A549 (cell line): ENCODE measurements around the gene ANKRD29. TPM values are rescaled to one million over a fixed set of nuclear protein-coding genes. Genes with fewer than 3 reads are reported as not detected.

ENCODE experiments used
- ATAC-seq, 2 experiments: fragments of 200-7000 bp in 1 of 2; fragments of >200 bp in 1 of 2; cut with Nextera tagmentation in 1 of 2; cut with Tn5 transposase in 1 of 2; 3 replicates each; pipeline versions ENCODE4 v1.8.0 to v1.9.1; 2018 to 2020; ENCODE audit warnings: mild to moderate bottlenecking in 1 of 2, moderate library complexity in 1 of 2
- CTCF ChIA-PET: fragments of 300-600 bp; sonication (Branson Sonifier 250); formaldehyde crosslinking; extraction: SDS; loops from one replicate; lab custom pipeline; 2021; ENCODE audit warnings: antibody characterized with exemption, inconsistent platforms; lab: Yijun Ruan, JAX
- POLR2A ChIA-PET: fragments of 350-600 bp; formaldehyde crosslinking; extraction: SDS; loops from one replicate; lab custom pipeline; 2021; ENCODE audit warnings: antibody characterized with exemption, inconsistent platforms; lab: Yijun Ruan, JAX
- DNase-seq, 2 experiments: peaks; one replicate each; pipeline versions ENCODE4 v3.0.0 to v3.0.0-alpha.2; 2011 to 2016; ENCODE audit warnings: low read depth in 1 of 2, low spot score in 1 of 2
- FAIRE-seq: peaks from 2 replicates; lab custom pipeline; 2011; peaks lifted over from hg19 to GRCh38; lab: Jason Lieb, UNC
- H3K27ac ChIP-seq, 2 experiments: fragments of >200 bp; sonication (Bioruptor Twin); formaldehyde crosslinking; 3 replicates each; pipeline ENCODE4 v1.5.1; 2016 to 2017
- H3K4me1 ChIP-seq: fragments of >200 bp; sonication (Bioruptor Twin); formaldehyde crosslinking; 3 replicates; pipeline ENCODE4 v1.6.1; 2016
- H3K4me2 ChIP-seq: fragments of >200 bp; sonication (Bioruptor Twin); formaldehyde crosslinking; 3 replicates; pipeline ENCODE4 v1.6.1; 2016
- H3K4me3 ChIP-seq: fragments of >200 bp; sonication (Bioruptor Twin); formaldehyde crosslinking; 3 replicates; pipeline ENCODE4 v1.5.1; 2016
- H3K9me3 ChIP-seq: fragments of >200 bp; sonication (Bioruptor Twin); formaldehyde crosslinking; 3 replicates; pipeline ENCODE4 v1.6.1; 2016
- BCL3 ChIP-seq: fragments of >200 bp; sonication (Bioruptor Twin); formaldehyde crosslinking; IDR thresholded peaks from 3 replicates; pipeline ENCODE4 v1.6.1; 2016
- EHF ChIP-seq: fragments of 250-450 bp; sonication (Bioruptor Pico); IDR thresholded peaks from 2 replicates; pipeline ENCODE4 v1.5.0; 2020; ENCODE audit warnings: mild to moderate bottlenecking
- EHMT2 ChIP-seq: fragments of 200-600 bp; sonication (generic); IDR thresholded peaks from 2 replicates; pipeline ENCODE4 v1.6.1; 2016; ENCODE audit warnings: antibody characterized with exemption, low read depth, mild to moderate bottlenecking, moderate library complexity
- EP300 ChIP-seq, 2 experiments: fragments of >200 bp; sonication (Bioruptor Twin); formaldehyde crosslinking; IDR thresholded peaks; 2 replicates in 1 of 2; 3 replicates in 1 of 2; pipeline ENCODE4 v1.6.1; 2016 to 2017
- ESRRA ChIP-seq: fragments of 150-350 bp; IDR thresholded peaks from 2 replicates; pipeline ENCODE4 v1.6.1; 2014; ENCODE audit warnings: mild to moderate bottlenecking, low read length, borderline replicate concordance
- FOSB ChIP-seq: fragments of 250-450 bp; sonication (Bioruptor Pico); IDR thresholded peaks from 2 replicates; pipeline ENCODE4 v1.5.0; 2020; ENCODE audit warnings: mild to moderate bottlenecking, moderate library complexity
- HDAC2 ChIP-seq: fragments of 200-600 bp; sonication (generic); IDR thresholded peaks from 2 replicates; pipeline ENCODE4 v1.6.1; 2016
- HOXB13 ChIP-seq: fragments of 250-450 bp; sonication (Bioruptor Pico); IDR thresholded peaks from 2 replicates; pipeline ENCODE4 v1.5.0; 2020; ENCODE audit warnings: low read depth, mild to moderate bottlenecking, moderate library complexity
- HOXB5 ChIP-seq: fragments of 250-450 bp; sonication (Bioruptor Pico); IDR thresholded peaks from 2 replicates; pipeline ENCODE4 v1.5.0; 2020; ENCODE audit warnings: mild to moderate bottlenecking, moderate library complexity
- MYC ChIP-seq: IDR thresholded peaks from 2 replicates; pipeline ENCODE4 v1.6.1; 2012; ENCODE audit warnings: mild to moderate bottlenecking, inconsistent platforms, low read length, improper control_type of control experiment, borderline replicate concordance
- NPAS2 ChIP-seq: fragments of 250-450 bp; sonication (Bioruptor Pico); IDR thresholded peaks from 2 replicates; pipeline ENCODE4 v1.8.0; 2022; ENCODE audit warnings: mild to moderate bottlenecking, moderate library complexity, borderline replicate concordance
- NR3C1 ChIP-seq: fragments of >200 bp; sonication (Bioruptor Twin); formaldehyde crosslinking; IDR thresholded peaks from 3 replicates; pipeline ENCODE4 v1.6.1; 2017
- PHF8 ChIP-seq: fragments of 200-600 bp; sonication (generic); IDR thresholded peaks from 2 replicates; pipeline ENCODE4 v1.6.1; 2016; ENCODE audit warnings: low read depth, mild to moderate bottlenecking, antibody characterized with exemption, moderate library complexity, borderline replicate concordance
- POLR2A ChIP-seq: IDR thresholded peaks from 2 replicates; pipeline ENCODE4 v1.6.1; 2012; ENCODE audit warnings: mild to moderate bottlenecking, low read length
- RAD21 ChIP-seq, 2 experiments: fragments of >200 bp in 1 of 2; sonication (Bioruptor Twin) in 1 of 2; formaldehyde crosslinking in 1 of 2; IDR thresholded peaks in 1 of 2; conservative IDR thresholded peaks in 1 of 2; 2 replicates in 1 of 2; 3 replicates in 1 of 2; pipeline ENCODE4 v1.6.1; 2012 to 2018; ENCODE audit warnings: inconsistent platforms in 1 of 2
- RCOR1 ChIP-seq: fragments of 150-350 bp; IDR thresholded peaks from 2 replicates; pipeline ENCODE4 v1.6.1; 2014; ENCODE audit warnings: antibody characterized with exemption, low read length, low read depth
- RFX5 ChIP-seq: fragments of 450-650 bp; IDR thresholded peaks from 2 replicates; pipeline ENCODE4 v1.7.1; 2014; ENCODE audit warnings: antibody characterized with exemption, mild to moderate bottlenecking, moderate library complexity
- SMC3 ChIP-seq: fragments of >200 bp; sonication (Bioruptor Twin); formaldehyde crosslinking; IDR thresholded peaks from 3 replicates; pipeline ENCODE4 v1.6.1; 2018; ENCODE audit warnings: inconsistent platforms
- TP53 ChIP-seq: fragments of 250-450 bp; sonication (Bioruptor Pico); IDR thresholded peaks from 2 replicates; pipeline ENCODE4 v1.5.0; 2021; ENCODE audit warnings: mild to moderate bottlenecking, moderate library complexity
- ZC3H11A ChIP-seq: fragments of 450-650 bp; IDR thresholded peaks from 2 replicates; pipeline ENCODE4 v1.6.1; 2014; ENCODE audit warnings: antibody characterized with exemption, mild to moderate bottlenecking
- ZNF302 ChIP-seq: fragments of 250-450 bp; sonication (Bioruptor Pico); IDR thresholded peaks from 2 replicates; pipeline ENCODE4 v1.9.0; 2021; ENCODE audit warnings: inconsistent platforms, mild to moderate bottlenecking, moderate library complexity
- ZSCAN20 ChIP-seq: fragments of 250-450 bp; sonication (Bioruptor Pico); IDR thresholded peaks from 2 replicates; pipeline ENCODE4 v1.8.0; 2022; ENCODE audit warnings: mild to moderate bottlenecking, moderate library complexity
- WGBS: methylation state at CpG from one replicate; pipeline ENCODE4 v1.1.6; 2017; ENCODE audit errors: missing lambda C conversion rate; 5-methylcytosine and 5-hydroxymethylcytosine counted together
- polyA plus RNA-seq, 4 experiments: library from polyadenylated mRNA; depleted of rRNA in 3 of 4; stranded (reverse); fragments of >200 nt; fragmentation: RNase III in 1 of 4; extraction: RNeasy Plus Mini Kit Qiagen cat#74134 plus additional on column Dnase treatment in 1 of 4; gene quantifications; 2 replicates in 3 of 4; 3 replicates in 1 of 4; pipeline ENCODE4 v1.2.3, GENCODE V29; 2011 to 2017
- TF ChIP-seq, protein P1 (sequence below): fragments of 250-450 bp; sonication (Bioruptor Pico); IDR thresholded peaks from 2 replicates; pipeline ENCODE4 v1.5.0; 2020; ENCODE audit warnings: low read depth, mild to moderate bottlenecking, moderate library complexity
- TF ChIP-seq, protein P2 (sequence below): fragments of 450-650 bp; IDR thresholded peaks from 2 replicates; pipeline ENCODE4 v1.6.1; 2014; ENCODE audit warnings: antibody characterized with exemption
- TF ChIP-seq, protein P3 (sequence below): fragments of 250-450 bp; sonication (Bioruptor Pico); IDR thresholded peaks from 2 replicates; pipeline ENCODE4 v1.5.0; 2021; ENCODE audit warnings: mild to moderate bottlenecking, moderate library complexity, borderline replicate concordance

ANKRD29 gene
- polyA plus RNA-seq, 2 of the 4 experiments (the other 2 are of a cell fraction): 12.4 to 25.4 TPM

GRCh38 chr18:23675896-23676295, 13.2 kb upstream of the ANKRD29 start:
- H3K4me3 ChIP-seq: no peak overlapping the region
- 89% methylated on average over 3 of the region's 3 CpGs for WGBS
- H3K4me1 ChIP-seq: no peaks in the 10 kb centered on the region
- CTCF ChIA-PET: interaction anchor here (1.4 to 1.5 kb wide), 2 partner anchors 27 to 54 kb away, joined by 4 read pairs; no protein-coding TSS in a partner anchor
- H3K27ac ChIP-seq: no peak overlapping the region
- no peak for ATAC-seq
- FAIRE-seq: no peak
- TF ChIP-seq BCL3 (no peak), HOXB5 (CRISPR knock-in tag) (no peak), RFX5 (no peak), EP300 (IDR thresholded peaks at IDR 0.05) (no peak), FOSB (CRISPR knock-in tag) (no peak), HOXB13 (no peak), PHF8 (no peak), EHF (CRISPR knock-in tag) (no peak), HDAC2 (no peak), NPAS2 (CRISPR knock-in tag) (no peak), MYC (no peak), ZSCAN20 (CRISPR knock-in tag) (no peak), NR3C1 (no peak)
- H3K4me2 ChIP-seq: no peak overlapping the region
- no peaks in the 10 kb centered on the region for H3K9me3 ChIP-seq
- POLR2A ChIA-PET: no interaction called here
- DNase-seq: no peak

DNA sequence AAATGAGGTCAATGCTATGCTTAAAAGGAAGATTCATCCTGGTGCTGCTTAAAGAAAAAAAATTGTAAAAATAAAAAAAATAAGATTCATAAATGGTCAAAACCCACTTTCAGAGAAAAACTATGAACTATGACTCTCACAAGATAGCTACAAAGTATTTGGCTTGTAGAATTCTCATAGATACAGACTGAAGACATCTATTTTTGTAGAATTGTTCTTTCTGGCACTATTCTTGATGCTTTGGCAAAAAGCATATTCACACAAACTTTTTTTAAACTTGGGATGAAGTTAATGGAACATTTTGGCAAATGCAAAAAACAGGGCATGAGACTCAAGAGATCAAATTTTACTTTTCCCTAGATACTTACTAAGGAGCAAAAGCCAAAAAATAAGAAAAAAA, 12.5 kb upstream of the ANKRD29 start:
- Histone ChIP-seq H3K4me2 (no peak overlapping the region), H3K9me3 (no peaks in the 10 kb centered on the region), H3K4me1 (no peaks in the 10 kb centered on the region), H3K27ac (no peak overlapping the region), H3K4me3 (no peak overlapping the region)
- TF ChIP-seq, protein P1, sequence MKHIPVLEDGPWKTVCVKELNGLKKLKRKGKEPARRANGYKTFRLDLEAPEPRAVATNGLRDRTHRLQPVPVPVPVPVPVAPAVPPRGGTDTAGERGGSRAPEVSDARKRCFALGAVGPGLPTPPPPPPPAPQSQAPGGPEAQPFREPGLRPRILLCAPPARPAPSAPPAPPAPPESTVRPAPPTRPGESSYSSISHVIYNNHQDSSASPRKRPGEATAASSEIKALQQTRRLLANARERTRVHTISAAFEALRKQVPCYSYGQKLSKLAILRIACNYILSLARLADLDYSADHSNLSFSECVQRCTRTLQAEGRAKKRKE (CRISPR knock-in tag): no peak
- TF ChIP-seq RCOR1 (no peak), RFX5 (no peak), POLR2A (no peak), SMC3 (no peak), ZC3H11A (no peak), ZNF302 (CRISPR knock-in tag) (no peak), ESRRA (no peak), RAD21 (conservative IDR thresholded peaks at IDR 0.05 in 1 of 2, IDR thresholded peaks at IDR 0.05 in 1 of 2) (no peak), TP53 (CRISPR knock-in tag) (no peak), EHMT2 (no peak)
- TF ChIP-seq, protein P2, sequence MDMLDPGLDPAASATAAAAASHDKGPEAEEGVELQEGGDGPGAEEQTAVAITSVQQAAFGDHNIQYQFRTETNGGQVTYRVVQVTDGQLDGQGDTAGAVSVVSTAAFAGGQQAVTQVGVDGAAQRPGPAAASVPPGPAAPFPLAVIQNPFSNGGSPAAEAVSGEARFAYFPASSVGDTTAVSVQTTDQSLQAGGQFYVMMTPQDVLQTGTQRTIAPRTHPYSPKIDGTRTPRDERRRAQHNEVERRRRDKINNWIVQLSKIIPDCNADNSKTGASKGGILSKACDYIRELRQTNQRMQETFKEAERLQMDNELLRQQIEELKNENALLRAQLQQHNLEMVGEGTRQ: no peak
- TF ChIP-seq, protein P3, sequence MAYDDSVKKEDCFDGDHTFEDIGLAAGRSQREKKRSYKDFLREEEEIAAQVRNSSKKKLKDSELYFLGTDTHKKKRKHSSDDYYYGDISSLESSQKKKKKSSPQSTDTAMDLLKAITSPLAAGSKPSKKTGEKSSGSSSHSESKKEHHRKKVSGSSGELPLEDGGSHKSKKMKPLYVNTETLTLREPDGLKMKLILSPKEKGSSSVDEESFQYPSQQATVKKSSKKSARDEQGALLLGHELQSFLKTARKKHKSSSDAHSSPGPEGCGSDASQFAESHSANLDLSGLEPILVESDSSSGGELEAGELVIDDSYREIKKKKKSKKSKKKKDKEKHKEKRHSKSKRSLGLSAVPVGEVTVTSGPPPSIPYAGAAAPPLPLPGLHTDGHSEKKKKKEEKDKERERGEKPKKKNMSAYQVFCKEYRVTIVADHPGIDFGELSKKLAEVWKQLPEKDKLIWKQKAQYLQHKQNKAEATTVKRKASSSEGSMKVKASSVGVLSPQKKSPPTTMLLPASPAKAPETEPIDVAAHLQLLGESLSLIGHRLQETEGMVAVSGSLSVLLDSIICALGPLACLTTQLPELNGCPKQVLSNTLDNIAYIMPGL: no peak
- ChIA-PET POLR2A (no interaction called here), CTCF (interaction anchor here (1.4 to 1.5 kb wide), 2 partner anchors 28 to 53 kb away, joined by 4 read pairs; no protein-coding TSS in a partner anchor)
- ATAC-seq (no peak), DNase-seq (no peak), FAIRE-seq (no peak)
